ENCODE results near the gene NOG. TPM values are rescaled to one million over a fixed set of nuclear protein-coding genes. Genes with fewer than 3 reads are reported as not detected.
A peak's percentile ranks its signal among the peaks of the same experiment; 100 is the strongest.

Gene NOG
- total RNA-seq, 2 experiments from 2014 or later: 0.12 TPM; not detected in 1

GRCh38 chr17:56599088-56599487, 5.6 kb downstream of the NOG start:
- Mint-ChIP-seq H3K4me3 (no peak overlapping the region), H3K4me1 (ENCODE audit: low read depth) (peaks cover 55% of the 10 kb centered on the region), H3K27ac (peak overlapping the region; percentile 26), H3K27me3 (peaks cover 38% of the 10 kb centered on the region), H3K36me3 (no peaks in the 10 kb centered on the region), H3K9me3 (no peaks in the 10 kb centered on the region)
- POLR2A ChIA-PET: no interaction called here
- CTCF ChIA-PET: interaction anchor here (2.8 to 4.1 kb wide), 2 partner anchors 117 to 181 kb away, joined by 10 to 25 read pairs; no protein-coding TSS in a partner anchor
- no peak for DNase-seq
- intact Hi-C loops (cut with micrococcal nuclease): loop anchor here (10.0 kb wide), 1 partner anchor 366 kb away; the partner anchor contains the start of gene COIL

GRCh38 chr17:56599566-56599965, 6.1 kb downstream of the NOG start:
- intact Hi-C loops (cut with micrococcal nuclease): loop anchor here (10.0 kb wide), 1 partner anchor 365 kb away; the partner anchor contains the start of gene COIL
- no peak overlapping the region for H3K4me3 Mint-ChIP-seq
- no peak overlapping the region for H3K27ac Mint-ChIP-seq
- H3K9me3 Mint-ChIP-seq: no peaks in the 10 kb centered on the region
- POLR2A ChIA-PET: no interaction called here
- CTCF ChIA-PET: interaction anchor here (0.9 to 4.1 kb wide), 3 partner anchors 30 to 180 kb away, joined by 3 to 25 read pairs (median 10); no protein-coding TSS in a partner anchor
- DNase-seq: no peak
- H3K27me3 Mint-ChIP-seq: peaks cover 38% of the 10 kb centered on the region
- H3K4me1 Mint-ChIP-seq (ENCODE audit: low read depth): peaks cover 56% of the 10 kb centered on the region
- no peaks in the 10 kb centered on the region for H3K36me3 Mint-ChIP-seq

DNA sequence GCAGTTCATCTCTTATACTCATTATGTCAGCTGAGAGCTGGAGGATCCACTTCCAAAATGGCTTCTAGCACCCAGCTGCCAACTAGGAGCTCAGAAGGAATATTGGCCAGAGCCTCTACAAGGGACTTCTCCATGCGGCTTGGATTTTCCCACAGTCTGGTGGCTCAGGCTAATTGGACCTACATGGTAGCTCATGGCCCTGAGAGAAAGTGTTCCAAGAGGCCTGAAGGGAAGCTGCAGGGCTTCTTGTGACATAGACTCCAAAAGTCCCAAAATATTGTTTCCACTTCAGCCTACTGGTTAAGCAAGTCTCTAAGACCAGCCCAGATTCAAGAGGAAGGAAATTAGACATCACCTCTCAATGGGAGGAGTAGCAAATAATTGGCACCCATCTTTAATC, 6.8 kb downstream of the NOG start:
- intact Hi-C loops (cut with micrococcal nuclease): no loop called here
- Mint-ChIP-seq H3K9me3 (no peaks in the 10 kb centered on the region), H3K4me1 (ENCODE audit: low read depth) (peaks cover 49% of the 10 kb centered on the region), H3K4me3 (no peak overlapping the region), H3K27ac (no peak overlapping the region), H3K27me3 (peaks cover 36% of the 10 kb centered on the region), H3K36me3 (no peaks in the 10 kb centered on the region)
- ChIA-PET CTCF (interaction anchor here (0.9 to 4.1 kb wide), 3 partner anchors 29 to 180 kb away, joined by 3 to 25 read pairs (median 10); no protein-coding TSS in a partner anchor), POLR2A (no interaction called here)
- DNase-seq: no peak

- POLR2A ChIA-PET: no interaction called here
- CTCF ChIA-PET: interaction anchor here (1.9 to 2.8 kb wide), 2 partner anchors 114 to 178 kb away, joined by 10 read pairs; no protein-coding TSS in a partner anchor
- no peak overlapping the region for H3K27ac Mint-ChIP-seq
- intact Hi-C loops (cut with micrococcal nuclease): no loop called here
- H3K36me3 Mint-ChIP-seq: no peaks in the 10 kb centered on the region
- H3K4me3 Mint-ChIP-seq: no peak overlapping the region
- H3K4me1 Mint-ChIP-seq (ENCODE audit: low read depth): peaks cover 39% of the 10 kb centered on the region
- DNase-seq: no peak
- peaks cover 31% of the 10 kb centered on the region for H3K27me3 Mint-ChIP-seq
- no peaks in the 10 kb centered on the region for H3K9me3 Mint-ChIP-seq
These were observed 8.1 kb downstream of the NOG start for GRCh38 chr17:56601591-56601990.

DNA sequence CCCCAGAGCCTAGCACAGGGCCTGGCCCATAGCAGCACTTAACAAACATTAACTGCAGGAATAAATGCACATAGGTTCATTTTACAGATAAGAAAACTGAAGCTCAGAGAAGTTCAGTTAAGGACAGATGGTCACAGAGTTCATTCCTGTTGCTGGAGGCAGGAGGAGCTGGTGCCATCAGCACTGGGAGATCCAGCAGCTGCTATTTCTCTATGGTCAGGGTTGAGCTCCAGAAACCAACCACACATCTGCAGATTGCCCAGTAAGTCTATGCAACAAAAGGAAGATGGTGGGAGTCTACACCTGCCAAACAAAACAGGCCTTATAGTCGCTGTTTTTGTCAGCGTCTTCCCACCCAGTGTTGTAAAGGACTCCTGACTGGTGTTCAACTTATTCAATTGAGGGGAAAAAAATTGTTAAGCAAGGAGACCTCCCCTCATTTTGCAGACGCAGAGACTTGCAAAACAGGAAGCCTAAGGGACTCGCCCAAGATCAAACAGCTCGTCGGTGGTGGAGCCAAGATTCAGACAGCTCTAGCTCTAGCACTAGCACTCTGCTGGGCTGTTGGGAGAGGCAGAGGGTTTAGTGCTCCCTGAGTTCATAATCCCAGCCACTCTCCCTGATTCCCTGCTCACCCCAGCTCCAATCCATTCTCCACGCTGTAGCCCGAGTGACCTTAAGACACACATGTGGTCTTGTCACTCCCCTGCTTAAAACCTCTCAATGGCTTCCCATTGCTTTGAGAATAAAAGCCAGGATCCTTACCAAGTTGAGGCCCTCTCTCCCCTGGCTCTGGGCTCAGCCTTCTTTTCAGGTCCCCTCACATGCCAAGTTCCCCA, 9.0 kb downstream of the NOG start:
- DNase-seq: no peak
- no peak overlapping the region for H3K4me3 Mint-ChIP-seq
- peaks cover 25% of the 10 kb centered on the region for H3K27me3 Mint-ChIP-seq
- ChIA-PET CTCF (interaction anchor here (0.6 to 2.6 kb wide), 6 partner anchors 10 to 157 kb away, joined by 3 to 12 read pairs (median 3); partner anchors contain the start of gene NOG), POLR2A (interaction anchor here (1.3 kb wide), 1 partner anchor 9 kb away, joined by 3 read pairs; the partner anchor contains the start of gene NOG)
- peaks cover 34% of the 10 kb centered on the region for H3K4me1 Mint-ChIP-seq (ENCODE audit: low read depth)
- no peaks in the 10 kb centered on the region for H3K36me3 Mint-ChIP-seq
- no peaks in the 10 kb centered on the region for H3K9me3 Mint-ChIP-seq
- intact Hi-C loops (cut with micrococcal nuclease): no loop called here
- no peak overlapping the region for H3K27ac Mint-ChIP-seq

- Mint-ChIP-seq H3K4me3 (no peak overlapping the region), H3K4me1 (ENCODE audit: low read depth) (peaks cover 27% of the 10 kb centered on the region), H3K9me3 (no peaks in the 10 kb centered on the region), H3K27me3 (peaks cover 16% of the 10 kb centered on the region), H3K36me3 (no peaks in the 10 kb centered on the region), H3K27ac (no peak overlapping the region)
- ChIA-PET CTCF (interaction anchor here (0.6 to 2.6 kb wide), 3 partner anchors 11 to 112 kb away, joined by 3 to 12 read pairs (median 10); partner anchors contain the start of gene NOG), POLR2A (interaction anchor here (1.3 kb wide), 1 partner anchor 10 kb away, joined by 3 read pairs; the partner anchor contains the start of gene NOG)
- DNase-seq: no peak
- intact Hi-C loops (cut with micrococcal nuclease): no loop called here
These were observed 10.2 kb downstream of the NOG start for GRCh38 chr17:56603486-56604238.

DNA sequence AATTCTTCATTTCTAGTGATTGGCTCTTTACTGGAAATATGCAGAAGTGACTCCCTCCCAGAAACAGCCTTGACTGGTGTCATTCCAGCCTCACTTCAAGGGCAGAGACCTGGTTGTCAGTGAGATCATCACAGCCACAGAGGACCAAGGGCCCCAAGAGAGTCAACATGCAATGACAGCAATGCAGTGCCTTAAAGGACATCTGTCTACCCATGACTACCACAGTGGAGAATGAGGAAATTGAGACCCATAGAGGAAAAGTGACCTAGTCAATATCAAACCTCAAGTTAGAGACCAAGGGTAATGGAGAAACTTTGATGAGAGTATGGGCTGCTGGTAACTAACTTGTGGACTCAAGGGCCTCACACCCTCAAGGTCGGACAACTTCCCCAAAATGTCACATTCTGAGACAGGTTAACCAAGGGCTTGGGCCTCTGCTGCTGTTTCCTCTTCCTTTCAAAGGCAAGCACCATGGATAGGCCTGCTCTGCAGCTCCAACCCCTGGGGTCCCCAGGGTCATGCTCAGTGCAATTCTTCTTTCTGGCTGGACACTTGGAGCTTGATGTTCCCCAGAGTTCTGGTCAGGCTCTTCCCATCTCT, 11.3 kb downstream of the NOG start:
- peaks cover 20% of the 10 kb centered on the region for H3K4me1 Mint-ChIP-seq (ENCODE audit: low read depth)
- intact Hi-C loops (cut with micrococcal nuclease): no loop called here
- POLR2A ChIA-PET: no interaction called here

GRCh38 chr17:56608944-56609343, 15.4 kb downstream of the NOG start:
- Mint-ChIP-seq H3K27ac (no peak overlapping the region), H3K4me3 (no peak overlapping the region), H3K9me3 (no peaks in the 10 kb centered on the region), H3K36me3 (no peaks in the 10 kb centered on the region), H3K4me1 (ENCODE audit: low read depth) (peaks cover 3% of the 10 kb centered on the region), H3K27me3 (peaks cover 4% of the 10 kb centered on the region)
- ChIA-PET CTCF (no interaction called here), POLR2A (no interaction called here)
- intact Hi-C loops (cut with micrococcal nuclease): no loop called here
- DNase-seq: no peak

More for the DNA sequence above, 11.3 kb downstream of the NOG start:
- Mint-ChIP-seq H3K36me3 (no peaks in the 10 kb centered on the region), H3K27me3 (peaks cover 8% of the 10 kb centered on the region), H3K27ac (no peak overlapping the region), H3K9me3 (no peaks in the 10 kb centered on the region), H3K4me3 (no peak overlapping the region)
- CTCF ChIA-PET: interaction anchor here (1.8 kb wide), 1 partner anchor 111 kb away, joined by 6 read pairs; no protein-coding TSS in a partner anchor
- DNase-seq: no peak

DNA sequence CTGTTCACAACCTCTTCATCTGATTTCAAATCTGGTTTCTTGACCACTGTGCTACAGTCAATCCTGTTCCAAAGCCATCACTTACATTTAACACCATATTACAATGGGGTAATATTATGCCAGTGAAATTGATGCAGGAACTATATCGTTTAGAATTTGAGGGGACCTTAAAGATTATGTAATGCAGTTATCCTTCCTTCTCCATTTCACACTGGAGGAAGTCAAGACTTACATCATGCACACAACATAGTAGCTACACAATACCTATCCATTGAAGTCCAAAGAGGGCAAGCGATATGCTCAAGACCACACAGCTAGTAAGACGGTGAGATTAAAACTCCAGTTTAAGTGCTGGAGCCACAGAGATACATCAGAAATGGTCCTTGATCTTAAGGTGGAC, 16.8 kb downstream of the NOG start:
- H3K4me3 Mint-ChIP-seq: no peak overlapping the region
- H3K27ac Mint-ChIP-seq: no peak overlapping the region
- intact Hi-C loops (cut with micrococcal nuclease): no loop called here
- no peaks in the 10 kb centered on the region for H3K9me3 Mint-ChIP-seq
- no peaks in the 10 kb centered on the region for H3K36me3 Mint-ChIP-seq
- ChIA-PET POLR2A (no interaction called here), CTCF (no interaction called here)
- no peak for DNase-seq
- H3K4me1 Mint-ChIP-seq (ENCODE audit: low read depth): no peaks in the 10 kb centered on the region
- H3K27me3 Mint-ChIP-seq: peaks cover 4% of the 10 kb centered on the region

GRCh38 chr17:56613131-56613530, 19.6 kb downstream of the NOG start:
- Mint-ChIP-seq H3K27me3 (no peaks in the 10 kb centered on the region), H3K4me1 (ENCODE audit: low read depth) (no peaks in the 10 kb centered on the region), H3K36me3 (no peaks in the 10 kb centered on the region), H3K9me3 (no peaks in the 10 kb centered on the region), H3K27ac (no peak overlapping the region), H3K4me3 (no peak overlapping the region)
- DNase-seq: no peak
- intact Hi-C loops (cut with micrococcal nuclease): no loop called here
- ChIA-PET POLR2A (no interaction called here), CTCF (no interaction called here)

DNA sequence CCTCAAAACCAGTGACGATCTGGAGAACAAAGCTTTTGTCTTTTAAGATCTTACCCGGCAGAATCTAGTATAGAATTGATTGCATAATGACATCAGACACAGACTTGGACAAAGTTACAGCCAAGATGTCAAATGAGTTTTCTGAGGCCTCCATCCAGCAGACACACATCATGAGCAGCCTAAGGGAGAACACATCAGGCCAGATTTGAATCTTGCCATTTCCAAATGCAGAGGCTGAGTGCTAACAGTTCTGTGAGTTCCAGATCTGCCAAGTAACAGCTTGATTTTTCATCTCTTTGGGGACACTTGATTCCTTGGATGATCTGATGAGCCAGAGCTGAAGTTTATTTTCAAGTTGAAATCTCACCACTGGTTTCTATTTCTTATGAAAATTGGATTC, 21.0 kb downstream of the NOG start:
- intact Hi-C loops (cut with micrococcal nuclease): no loop called here
- Mint-ChIP-seq H3K4me1 (ENCODE audit: low read depth) (no peaks in the 10 kb centered on the region), H3K36me3 (no peaks in the 10 kb centered on the region), H3K9me3 (no peaks in the 10 kb centered on the region), H3K4me3 (no peak overlapping the region), H3K27ac (no peak overlapping the region), H3K27me3 (no peaks in the 10 kb centered on the region)
- POLR2A ChIA-PET: no interaction called here
- CTCF ChIA-PET: no interaction called here
- no peak for DNase-seq

DNA sequence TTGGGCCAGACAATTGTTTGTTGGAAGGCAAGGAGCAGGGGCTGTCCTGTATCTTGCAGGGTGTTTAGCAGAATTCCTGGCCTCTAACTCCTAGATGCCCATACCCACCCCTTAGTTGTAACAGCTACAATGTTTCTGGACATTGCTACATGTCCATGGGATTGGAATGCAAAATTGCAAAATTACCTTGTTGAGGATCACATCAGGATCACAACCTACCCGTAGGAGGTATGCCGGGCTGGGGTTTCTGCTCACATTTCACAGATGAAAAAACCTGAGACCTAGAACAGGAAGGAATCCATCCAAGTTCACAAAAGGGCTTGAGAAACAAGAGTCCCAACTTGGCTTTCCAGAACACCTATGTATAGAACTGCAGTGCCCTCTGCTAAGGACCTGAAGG, 22.7 kb downstream of the NOG start:
- Mint-ChIP-seq H3K36me3 (no peaks in the 10 kb centered on the region), H3K4me1 (ENCODE audit: low read depth) (no peaks in the 10 kb centered on the region), H3K9me3 (no peaks in the 10 kb centered on the region), H3K27me3 (no peaks in the 10 kb centered on the region), H3K27ac (no peak overlapping the region), H3K4me3 (no peak overlapping the region)
- CTCF ChIA-PET: no interaction called here
- DNase-seq: no peak
- POLR2A ChIA-PET: no interaction called here
- intact Hi-C loops (cut with micrococcal nuclease): no loop called here

Measured in activated CD4-positive, alpha-beta memory T cell treated with anti-CD3 and anti-CD28 coated beads for 36 hours (primary cell).